Trophoblast cell (in vitro differentiated cells and primary cell): ENCODE data around the gene TENM4.

Experiments
- DNase-seq, 2 donors: peaks; one replicate each; pipeline ENCODE4 v3.0.0-alpha.2; 2016
- H2AFZ ChIP-seq: 2 replicates; pipeline ENCODE4 v1.6.1; 2013; ENCODE audit warnings: low read length, moderate library complexity, mild to moderate bottlenecking; ENCODE audit not compliant: insufficient read depth, poor library complexity
- H2AK5ac ChIP-seq: 2 replicates; pipeline ENCODE4 v1.6.1; 2013; ENCODE audit warnings: mild to moderate bottlenecking, low read length
- H2BK120ac ChIP-seq: 2 replicates; pipeline ENCODE4 v1.6.1; 2013; ENCODE audit warnings: low read length, mild to moderate bottlenecking, moderate library complexity; ENCODE audit not compliant: insufficient read depth, poor library complexity
- H2BK12ac ChIP-seq: 2 replicates; pipeline ENCODE4 v1.6.1; 2013; ENCODE audit warnings: mild to moderate bottlenecking, low read length, moderate library complexity
- H2BK5ac ChIP-seq: 2 replicates; pipeline ENCODE4 v1.6.1; 2013; ENCODE audit warnings: low read length, low read depth, moderate library complexity, mild to moderate bottlenecking; ENCODE audit not compliant: poor library complexity
- H3K14ac ChIP-seq: 2 replicates; pipeline ENCODE4 v1.6.1; 2013; ENCODE audit warnings: mild to moderate bottlenecking, low read length
- H3K18ac ChIP-seq: 2 replicates; pipeline ENCODE4 v1.6.1; 2013; ENCODE audit warnings: mild to moderate bottlenecking, low read length
- H3K23ac ChIP-seq: 2 replicates; pipeline ENCODE4 v1.6.1; 2013; ENCODE audit warnings: low read length
- H3K27ac ChIP-seq: 2 replicates; pipeline ENCODE4 v1.5.1; 2013; ENCODE audit warnings: low read depth, mild to moderate bottlenecking, inconsistent platforms, low read length, moderate library complexity
- H3K27me3 ChIP-seq: 2 replicates; pipeline ENCODE4 v1.6.1; 2013; ENCODE audit warnings: inconsistent platforms, mild to moderate bottlenecking, low read length, moderate library complexity; ENCODE audit not compliant: insufficient read depth
- H3K36me3 ChIP-seq, 2 experiments: 1 replicate in 1 of 2; 2 replicates in 1 of 2; pipeline ENCODE4 v1.6.1; 2013; ENCODE audit warnings: low read length in 2 of 2, mild to moderate bottlenecking in 2 of 2, moderate library complexity in 1 of 2; ENCODE audit not compliant: insufficient read depth in 2 of 2, control insufficient read depth in 1 of 2
- H3K4ac ChIP-seq: 2 replicates; pipeline ENCODE4 v1.6.1; 2013; ENCODE audit warnings: low read depth, mild to moderate bottlenecking, low read length, moderate library complexity
- H3K4me1 ChIP-seq, 2 experiments: 1 replicate in 1 of 2; 2 replicates in 1 of 2; pipeline ENCODE4 v1.6.1; 2013; ENCODE audit warnings: low read length in 2 of 2, mild to moderate bottlenecking in 2 of 2, moderate library complexity in 1 of 2; ENCODE audit not compliant: insufficient read depth in 2 of 2, control insufficient read depth in 1 of 2
- H3K4me2 ChIP-seq: 2 replicates; pipeline ENCODE4 v1.6.1; 2013; ENCODE audit warnings: inconsistent platforms, mild to moderate bottlenecking, low read length, moderate library complexity
- H3K4me3 ChIP-seq: 2 replicates; pipeline ENCODE4 v1.5.1; 2013; ENCODE audit warnings: mild to moderate bottlenecking, low read depth, low read length, inconsistent platforms
- H3K79me1 ChIP-seq: one replicate; pipeline ENCODE4 v1.6.1; 2013; ENCODE audit warnings: low read length
- H3K79me2 ChIP-seq: 2 replicates; pipeline ENCODE4 v1.6.1; 2013; ENCODE audit warnings: low read length, mild to moderate bottlenecking; ENCODE audit not compliant: control insufficient read depth, insufficient read depth, poor library complexity
- H3K9ac ChIP-seq: 2 replicates; pipeline ENCODE4 v1.6.1; 2013; ENCODE audit warnings: mild to moderate bottlenecking, low read length
- H3K9me3 ChIP-seq: 2 replicates; pipeline ENCODE4 v1.6.1; 2013; ENCODE audit warnings: low read depth, mild to moderate bottlenecking, control low read depth, inconsistent platforms, low read length; ENCODE audit not compliant: insufficient read depth
- H4K12ac ChIP-seq: 2 replicates; pipeline ENCODE4 v1.6.1; 2013; ENCODE audit warnings: low read depth, mild to moderate bottlenecking, low read length, moderate library complexity
- H4K8ac ChIP-seq: 2 replicates; pipeline ENCODE4 v1.6.1; 2013; ENCODE audit warnings: low read depth, mild to moderate bottlenecking, low read length, moderate library complexity
- H4K91ac ChIP-seq: one replicate; pipeline ENCODE4 v1.6.1; 2013; ENCODE audit warnings: low read depth, mild to moderate bottlenecking, low read length, moderate library complexity
- WGBS: extraction: QIAGEN DNeasy Blood & Tissue Kit; methylation state at CpG from one replicate; pipeline ENCODE4 v1.1.7; 2013; ENCODE audit warnings: missing lambda C conversion rate; ENCODE audit not compliant: insufficient read length, insufficient coverage; ENCODE audit errors: extremely low coverage; 5-methylcytosine and 5-hydroxymethylcytosine counted together

The TENM4 gene

GRCh38 chr11:78669249-78669648, 771.6 kb downstream of the TENM4 start:
- H2BK12ac ChIP-seq = no peak overlapping the region
- no peak overlapping the region for H3K18ac ChIP-seq
- H4K12ac ChIP-seq = no peak overlapping the region
- DNase-seq = no peak
- H2AK5ac ChIP-seq = no peak overlapping the region
- peaks cover 0 to 2% of the 10 kb centered on the region in 2 experiments for H3K4me1 ChIP-seq
- no peak overlapping the region for H3K4ac ChIP-seq
- no peaks in the 10 kb centered on the region for H3K79me1 ChIP-seq
- H3K27me3 ChIP-seq = no peaks in the 10 kb centered on the region
- peaks cover 4% of the 10 kb centered on the region for H3K9me3 ChIP-seq
- peaks cover 40 to 58% of the 10 kb centered on the region in 2 experiments for H3K36me3 ChIP-seq
- no CpG with 5 or more reads among the region's 17 CpGs for WGBS
- H4K91ac ChIP-seq = no peak overlapping the region
- no peak overlapping the region for H3K4me2 ChIP-seq
- H2BK5ac ChIP-seq = no peak overlapping the region
- H3K23ac ChIP-seq = no peak overlapping the region
- H3K9ac ChIP-seq = no peak overlapping the region
- H4K8ac ChIP-seq = no peak overlapping the region
- H3K14ac ChIP-seq = no peak overlapping the region
- no peaks in the 10 kb centered on the region for H3K79me2 ChIP-seq
- no peak overlapping the region for H2AFZ ChIP-seq
- H3K27ac ChIP-seq = no peak overlapping the region
- H3K4me3 ChIP-seq = no peak overlapping the region
- no peak overlapping the region for H2BK120ac ChIP-seq

- H3K18ac ChIP-seq = no peak overlapping the region
- H4K8ac ChIP-seq = no peak overlapping the region
- no peak overlapping the region for H3K9ac ChIP-seq
- WGBS = no CpG with 5 or more reads among the region's 2 CpGs
- no peak overlapping the region for H3K4me2 ChIP-seq
- no peak for DNase-seq
- H2AFZ ChIP-seq = no peak overlapping the region
- H2BK120ac ChIP-seq = no peak overlapping the region
- no peak overlapping the region for H3K14ac ChIP-seq
- H3K36me3 ChIP-seq = peaks cover 38 to 54% of the 10 kb centered on the region in 2 experiments
- H2AK5ac ChIP-seq = no peak overlapping the region
- no peak overlapping the region for H2BK12ac ChIP-seq
- H4K91ac ChIP-seq = no peak overlapping the region
- H2BK5ac ChIP-seq = no peak overlapping the region
- no peak overlapping the region for H3K23ac ChIP-seq
- peaks cover 4% of the 10 kb centered on the region for H3K9me3 ChIP-seq
- H3K27ac ChIP-seq = no peak overlapping the region
- no peak overlapping the region for H3K4me3 ChIP-seq
- H3K4ac ChIP-seq = no peak overlapping the region
- H3K27me3 ChIP-seq = no peaks in the 10 kb centered on the region
- H3K79me1 ChIP-seq = no peaks in the 10 kb centered on the region
- peaks cover 0 to 2% of the 10 kb centered on the region in 2 experiments for H3K4me1 ChIP-seq
- no peaks in the 10 kb centered on the region for H3K79me2 ChIP-seq
- no peak overlapping the region for H4K12ac ChIP-seq
These were observed 773.4 kb downstream of the TENM4 start for GRCh38 chr11:78667461-78667860.

DNA sequence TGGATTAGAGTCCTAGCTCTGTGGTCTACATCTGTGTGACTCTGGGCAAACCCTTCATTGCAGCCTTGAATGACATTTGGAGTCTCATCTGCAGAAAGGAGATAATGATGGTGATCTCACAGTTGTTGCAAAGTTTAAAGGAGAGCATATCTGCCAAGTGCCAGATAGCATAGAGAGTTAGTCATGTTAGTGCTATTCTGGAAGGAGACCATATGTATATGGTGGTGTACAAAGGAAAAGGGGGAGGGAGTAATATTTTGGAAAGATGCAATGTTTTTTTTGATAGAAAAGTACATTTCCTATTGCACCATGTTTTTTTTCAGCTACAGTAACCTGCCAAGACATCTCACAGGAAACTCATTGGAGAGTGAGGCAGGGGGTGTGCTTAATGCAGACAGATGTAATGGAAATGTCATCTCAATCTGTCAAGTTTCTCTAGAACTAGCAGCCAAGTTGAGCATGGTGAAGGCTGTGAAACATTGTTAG, 774.1 kb downstream of the TENM4 start:
- Histone ChIP-seq H3K27me3 (no peaks in the 10 kb centered on the region), H3K18ac (no peak overlapping the region), H3K79me2 (no peaks in the 10 kb centered on the region), H2BK5ac (no peak overlapping the region), H4K8ac (no peak overlapping the region), H3K27ac (no peak overlapping the region), H2AFZ (no peak overlapping the region), H2BK120ac (no peak overlapping the region), H4K12ac (no peak overlapping the region), H3K23ac (no peak overlapping the region), H2BK12ac (no peak overlapping the region), H3K4me1 (peaks cover 0 to 2% of the 10 kb centered on the region in 2 experiments), H3K4me3 (no peak overlapping the region), H3K4me2 (no peak overlapping the region), H3K9ac (no peak overlapping the region), H3K79me1 (no peaks in the 10 kb centered on the region), H3K4ac (no peak overlapping the region), H2AK5ac (no peak overlapping the region), H3K14ac (no peak overlapping the region), H3K9me3 (peaks cover 4% of the 10 kb centered on the region), H4K91ac (no peak overlapping the region), H3K36me3 (peaks cover 33 to 47% of the 10 kb centered on the region in 2 experiments)
- DNase-seq = no peak

DNA sequence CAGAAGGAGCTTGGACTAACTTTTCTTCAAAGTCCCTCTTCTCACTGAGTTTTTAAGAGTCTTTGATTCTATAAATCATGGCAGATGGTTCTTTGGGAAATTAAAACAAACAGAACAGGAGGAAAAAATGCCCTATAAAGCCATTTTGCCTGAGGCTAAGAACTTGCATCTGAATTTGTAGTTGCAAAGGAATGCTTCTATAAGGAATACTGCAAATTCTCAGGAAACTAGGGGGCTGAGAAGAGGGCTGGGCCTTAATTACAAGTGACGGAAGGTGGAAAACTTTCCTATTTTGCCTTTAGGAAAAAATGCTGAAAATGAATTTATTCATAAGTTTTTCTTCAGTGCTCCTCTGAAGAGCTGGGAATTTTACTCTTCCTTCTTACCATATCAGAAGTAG, 776.2 kb downstream of the TENM4 start:
- no peak overlapping the region for H4K8ac ChIP-seq
- H3K23ac ChIP-seq = no peak overlapping the region
- no peak overlapping the region for H2BK120ac ChIP-seq
- no peak overlapping the region for H2BK5ac ChIP-seq
- H3K27ac ChIP-seq = no peak overlapping the region
- H4K12ac ChIP-seq = no peak overlapping the region
- no peak overlapping the region for H2BK12ac ChIP-seq
- no peak overlapping the region for H3K4me2 ChIP-seq
- H3K9ac ChIP-seq = no peak overlapping the region
- H3K18ac ChIP-seq = no peak overlapping the region
- no peak overlapping the region for H3K14ac ChIP-seq
- no peak overlapping the region for H3K4me3 ChIP-seq
- WGBS = no CpG with 5 or more reads among the region's 1 CpG
- H2AK5ac ChIP-seq = no peak overlapping the region
- peaks cover 4% of the 10 kb centered on the region for H3K9me3 ChIP-seq
- no peak overlapping the region for H2AFZ ChIP-seq
- H3K4ac ChIP-seq = no peak overlapping the region
- DNase-seq = peak in 1 of 2 donors; percentile 54
- H3K36me3 ChIP-seq = peaks cover 33 to 45% of the 10 kb centered on the region in 2 experiments
- peaks cover 0 to 2% of the 10 kb centered on the region in 2 experiments for H3K4me1 ChIP-seq
- no peaks in the 10 kb centered on the region for H3K79me1 ChIP-seq
- H4K91ac ChIP-seq = no peak overlapping the region
- no peaks in the 10 kb centered on the region for H3K79me2 ChIP-seq
- H3K27me3 ChIP-seq = no peaks in the 10 kb centered on the region
